Left hindlimb (tissue), 1 donor: Measurements from ENCODE around the gene DDX39B.

Experiments
- DNase-seq: peaks from one replicate; pipeline ENCODE4 v3.0.0-alpha.2; 2018

DDX39B gene

GRCh38 chr6:31546958-31547726 lies 5.3 kb upstream of the DDX39B start, which contains the start of gene NFKBIL1:
Gene NFKBIL1 (plus strand): TSS chr6:31547608. CDS start chr6:31547695, 87 bp downstream.
- peak; percentile 98 for DNase-seq

GRCh38 chr6:31546339-31546957 lies 4.6 kb upstream of the DDX39B start, which contains the start of gene ATP6V1G2:
Gene ATP6V1G2 (minus strand): TSS chr6:31546608. CDS start chr6:31546559, 49 bp downstream.
- DNase-seq = peak; percentile 92

- DNase-seq = no peak
Observed at GRCh38 chr6:31545291-31545690, 3.5 kb upstream of the DDX39B start.

- no peak for DNase-seq
Observed at GRCh38 chr6:31544676-31545075, 2.9 kb upstream of the DDX39B start.

- no peak for DNase-seq
Observed at GRCh38 chr6:31543639-31544038, 1.8 kb upstream of the DDX39B start.

GRCh38 chr6:31541059-31541657 lies 645 bp downstream of the DDX39B start:
- no peak for DNase-seq

GRCh38 chr6:31540640-31541039 lies 1.2 kb downstream of the DDX39B start:
- DNase-seq = no peak

GRCh38 chr6:31538805-31539400 lies 2.9 kb downstream of the DDX39B start:
- no peak for DNase-seq

GRCh38 chr6:31535538-31536324 lies 6.1 kb downstream of the DDX39B start:
- DNase-seq = no peak

GRCh38 chr6:31534521-31535040 lies 7.2 kb downstream of the DDX39B start:
- DNase-seq = no peak

- no peak for DNase-seq
Observed at GRCh38 chr6:31534011-31534410, 7.8 kb downstream of the DDX39B start.

- DNase-seq = no peak
Observed at GRCh38 chr6:31533455-31533841, 8.4 kb downstream of the DDX39B start.

GRCh38 chr6:31532644-31533454 lies 9.0 kb downstream of the DDX39B start:
- DNase-seq = no peak

GRCh38 chr6:31531771-31532643 lies 9.8 kb downstream of the DDX39B start:
- no peak for DNase-seq

GRCh38 chr6:31531162-31531561 lies 10.6 kb downstream of the DDX39B start:
- DNase-seq = no peak

GRCh38 chr6:31530659-31531058 lies 11.1 kb downstream of the DDX39B start:
- no peak for DNase-seq

- peak; percentile 50 for DNase-seq
Observed at GRCh38 chr6:31529329-31530150, 12.3 kb downstream of the DDX39B start.

GRCh38 chr6:31528821-31529328 lies 12.9 kb downstream of the DDX39B start, which contains the start of gene MCCD1:
Gene MCCD1 (plus strand): TSS chr6:31528962. CDS start chr6:31529015, 53 bp downstream.
- no peak for DNase-seq

GRCh38 chr6:31528307-31528777 lies 13.5 kb downstream of the DDX39B start:
- no peak for DNase-seq
